Neuronal stem cell (in vitro differentiated cells): ENCODE measurements around the gene SZT2.
"Not testable (repeated sequence)": the region's sequence is repeated elsewhere in the genome, so short reads cannot be mapped to it uniquely, and the experiment has no call there.

Source experiments
- DNase-seq: peaks from one replicate; pipeline ENCODE4 v3.0.0-alpha.2; 2013; ENCODE audit warnings: low spot score
- H2AFZ ChIP-seq: one replicate; pipeline ENCODE4 v1.6.1; 2013; ENCODE audit warnings: mild to moderate bottlenecking, low read length, inconsistent platforms
- H2AK5ac ChIP-seq: 2 replicates; pipeline ENCODE4 v1.6.1; 2013; ENCODE audit warnings: low read depth, mild to moderate bottlenecking, inconsistent platforms, low read length, moderate library complexity, mixed read lengths
- H2BK120ac ChIP-seq: 2 replicates; pipeline ENCODE4 v1.6.1; 2013; ENCODE audit warnings: low read depth, mild to moderate bottlenecking, inconsistent platforms, low read length, moderate library complexity, mixed read lengths
- H2BK12ac ChIP-seq: one replicate; pipeline ENCODE4 v1.6.1; 2013; ENCODE audit warnings: low read length, inconsistent platforms
- H2BK15ac ChIP-seq: 2 replicates; pipeline ENCODE4 v1.6.1; 2013; ENCODE audit warnings: mild to moderate bottlenecking, low read length, inconsistent platforms, mixed read lengths
- H2BK5ac ChIP-seq: one replicate; pipeline ENCODE4 v1.6.1; 2013; ENCODE audit warnings: inconsistent platforms, mild to moderate bottlenecking, low read length, moderate library complexity
- H3K14ac ChIP-seq: one replicate; pipeline ENCODE4 v1.6.1; 2013; ENCODE audit warnings: low read length, inconsistent platforms
- H3K18ac ChIP-seq: 2 replicates; pipeline ENCODE4 v1.6.1; 2013; ENCODE audit warnings: low read length, inconsistent platforms
- H3K23ac ChIP-seq: 2 replicates; pipeline ENCODE4 v1.6.1; 2013; ENCODE audit warnings: low read depth, mild to moderate bottlenecking, mixed read lengths, low read length, inconsistent platforms; ENCODE audit not compliant: poor library complexity
- H3K27ac ChIP-seq: replicated peaks from 3 replicates; pipeline ENCODE4 v1.5.1; 2013; ENCODE audit warnings: low read length, inconsistent platforms
- H3K27me3 ChIP-seq, 3 experiments: 2 replicates each; pipeline ENCODE4 v1.6.1; 2013; ENCODE audit warnings: low read length in 3 of 3, mild to moderate bottlenecking in 2 of 3, inconsistent platforms in 1 of 3, low read depth in 1 of 3, mixed read lengths in 1 of 3, moderate library complexity in 1 of 3; ENCODE audit not compliant: control insufficient read depth in 3 of 3, insufficient read depth in 3 of 3
- H3K36me3 ChIP-seq, 2 donors: replicated peaks in 1 of 2; 2 replicates each; pipeline ENCODE4 v1.6.1; 2013; ENCODE audit warnings: low read length in 2 of 2; ENCODE audit not compliant: control insufficient read depth in 2 of 2, insufficient read depth in 2 of 2
- H3K4ac ChIP-seq: 2 replicates; pipeline ENCODE4 v1.6.1; 2013; ENCODE audit warnings: inconsistent platforms, mild to moderate bottlenecking, low read length, moderate library complexity
- H3K4me1 ChIP-seq, 2 donors: 1 replicate in 1 of 2; 2 replicates in 1 of 2; pipeline ENCODE4 v1.6.1; 2013; ENCODE audit warnings: low read length in 2 of 2, low read depth in 1 of 2; ENCODE audit not compliant: control insufficient read depth in 2 of 2, insufficient read depth in 1 of 2
- H3K4me2 ChIP-seq: one replicate; pipeline ENCODE4 v1.6.1; 2013; ENCODE audit warnings: mild to moderate bottlenecking, low read length, inconsistent platforms; ENCODE audit not compliant: insufficient read depth, poor library complexity, severe bottlenecking
- H3K4me3 ChIP-seq, 2 donors: 2 replicates each; pipeline ENCODE4 v1.5.1; 2013; ENCODE audit warnings: low read length in 2 of 2, mild to moderate bottlenecking in 2 of 2, inconsistent platforms in 1 of 2, moderate library complexity in 1 of 2
- H3K79me1 ChIP-seq: one replicate; pipeline ENCODE4 v1.6.1; 2013; ENCODE audit warnings: low read depth, mild to moderate bottlenecking, inconsistent platforms, low read length, moderate library complexity
- H3K9ac ChIP-seq: one replicate; pipeline ENCODE4 v1.6.1; 2013; ENCODE audit warnings: mild to moderate bottlenecking, low read depth, low read length, inconsistent platforms; ENCODE audit not compliant: poor library complexity
- H3K9me3 ChIP-seq, 2 donors: replicated peaks in 1 of 2; 2 replicates each; pipeline versions ENCODE3 to v1.6.1; 2013; ENCODE audit warnings: low read length in 2 of 2, mild to moderate bottlenecking in 2 of 2, inconsistent platforms in 1 of 2, low read depth in 1 of 2, mixed read lengths in 1 of 2, moderate library complexity in 1 of 2; ENCODE audit not compliant: control insufficient read depth in 2 of 2, insufficient read depth in 1 of 2
- H4K8ac ChIP-seq: one replicate; pipeline ENCODE4 v1.6.1; 2013; ENCODE audit warnings: low read depth, mild to moderate bottlenecking, inconsistent platforms, low read length, moderate library complexity
- H4K91ac ChIP-seq: one replicate; pipeline ENCODE4 v1.6.1; 2013; ENCODE audit warnings: low read length, low read depth, mild to moderate bottlenecking, inconsistent platforms; ENCODE audit not compliant: poor library complexity
- WGBS, 2 donors: extraction: QIAGEN DNeasy Blood & Tissue Kit; methylation state at CpG; one replicate each; pipeline ENCODE4 v1.1.7; 2013; ENCODE audit warnings: missing lambda C conversion rate in 2 of 2, mixed read lengths in 1 of 2; ENCODE audit not compliant: insufficient read length in 2 of 2, insufficient replicate concordance in 1 of 2; ENCODE audit errors: extremely low coverage in 2 of 2; 5-methylcytosine and 5-hydroxymethylcytosine counted together

The SZT2 gene

GRCh38 chr1:43405876-43406234 lies 16.2 kb downstream of the SZT2 start:
- Histone ChIP-seq H4K8ac (no peak overlapping the region), H3K79me1 (no peaks in the 10 kb centered on the region), H4K91ac (no peak overlapping the region), H2BK12ac (no peak overlapping the region), H3K4me3 (no peak overlapping the region), H3K27ac (no peak overlapping the region), H2BK15ac (no peak overlapping the region), H2BK5ac (no peak overlapping the region), H3K4me1 (no peaks in the 10 kb centered on the region), H3K4ac (no peak overlapping the region), H2BK120ac (no peak overlapping the region), H3K27me3 (no peaks in the 10 kb centered on the region), H3K18ac (no peak overlapping the region), H3K4me2 (no peak overlapping the region), H2AK5ac (no peak overlapping the region), H2AFZ (no peak overlapping the region), H3K9ac (no peak overlapping the region), H3K36me3 (peaks cover 14 to 63% of the 10 kb centered on the region in 2 donors), H3K14ac (no peak overlapping the region), H3K9me3 (no peaks in the 10 kb centered on the region), H3K23ac (no peak overlapping the region)
- 100% methylated on average over 1 of the region's 2 CpGs; no CpG with 5 or more reads in 1 of the 2 donors for WGBS, 2 donors
- DNase-seq: no peak

- no peak overlapping the region for H3K18ac ChIP-seq
- H2AFZ ChIP-seq: no peak overlapping the region
- no CpG with 5 or more reads among the region's 3 CpGs for WGBS, 2 donors
- no peak overlapping the region for H3K4ac ChIP-seq
- no peak overlapping the region for H4K91ac ChIP-seq
- no peak overlapping the region for H2BK120ac ChIP-seq
- H2AK5ac ChIP-seq: no peak overlapping the region
- H3K9ac ChIP-seq: no peak overlapping the region
- no peaks in the 10 kb centered on the region for H3K79me1 ChIP-seq
- no peaks in the 10 kb centered on the region for H3K9me3 ChIP-seq
- H3K23ac ChIP-seq: no peak overlapping the region
- H3K4me3 ChIP-seq: no peak overlapping the region
- H3K4me1 ChIP-seq: no peaks in the 10 kb centered on the region
- no peak overlapping the region for H2BK5ac ChIP-seq
- no peak overlapping the region for H2BK12ac ChIP-seq
- no peak overlapping the region for H3K14ac ChIP-seq
- no peak overlapping the region for H4K8ac ChIP-seq
- H3K27me3 ChIP-seq: no peaks in the 10 kb centered on the region
- no peak for DNase-seq
- H3K27ac ChIP-seq: no peak overlapping the region
- H3K36me3 ChIP-seq: peaks cover 5 to 50% of the 10 kb centered on the region in 2 donors
- no peak overlapping the region for H2BK15ac ChIP-seq
- no peak overlapping the region for H3K4me2 ChIP-seq
Measured at GRCh38 chr1:43410571-43410970, 20.9 kb downstream of the SZT2 start.

GRCh38 chr1:43413426-43413825 lies 23.7 kb downstream of the SZT2 start:
- not testable (repeated sequence) for H3K14ac ChIP-seq, H2AFZ ChIP-seq, H3K18ac ChIP-seq, H3K4me2 ChIP-seq, DNase-seq, H3K4me3 ChIP-seq, H2BK120ac ChIP-seq, H2BK15ac ChIP-seq, H3K9me3 ChIP-seq, H4K8ac ChIP-seq, H3K79me1 ChIP-seq, H4K91ac ChIP-seq, H3K23ac ChIP-seq, H3K27me3 ChIP-seq, H2BK5ac ChIP-seq, H3K27ac ChIP-seq, H3K4ac ChIP-seq, H2BK12ac ChIP-seq, H3K4me1 ChIP-seq, H2AK5ac ChIP-seq, H3K9ac ChIP-seq
- WGBS, 2 donors: no CpG with 5 or more reads among the region's 1 CpG
- H3K36me3 ChIP-seq: peaks cover 5 to 52% of the 10 kb centered on the region in 2 donors

- no peak overlapping the region for H4K91ac ChIP-seq
- H4K8ac ChIP-seq: no peak overlapping the region
- H3K4me3 ChIP-seq: peak overlapping the region in 1 of 2 donors; percentile 27
- no peaks in the 10 kb centered on the region for H3K79me1 ChIP-seq
- H2AK5ac ChIP-seq: no peak overlapping the region
- H3K27ac ChIP-seq: no peak overlapping the region
- H2AFZ ChIP-seq: no peak overlapping the region
- no peak overlapping the region for H2BK120ac ChIP-seq
- H3K27me3 ChIP-seq: no peaks in the 10 kb centered on the region
- H3K9me3 ChIP-seq: no peaks in the 10 kb centered on the region
- no peak overlapping the region for H2BK15ac ChIP-seq
- H2BK12ac ChIP-seq: no peak overlapping the region
- H3K18ac ChIP-seq: no peak overlapping the region
- H3K9ac ChIP-seq: no peak overlapping the region
- no peak overlapping the region for H3K4me2 ChIP-seq
- H3K36me3 ChIP-seq: peaks cover 12 to 54% of the 10 kb centered on the region in 2 donors
- no peaks in the 10 kb centered on the region for H3K4me1 ChIP-seq
- peak; percentile 62 for DNase-seq
- no peak overlapping the region for H3K4ac ChIP-seq
- H3K23ac ChIP-seq: no peak overlapping the region
- no peak overlapping the region for H2BK5ac ChIP-seq
- no CpG with 5 or more reads among the region's 5 CpGs for WGBS, 2 donors
- no peak overlapping the region for H3K14ac ChIP-seq
Measured at GRCh38 chr1:43414634-43415223, 25.0 kb downstream of the SZT2 start.
